CD4-positive, alpha-beta T cell treated with Interleukin-4 for 1 hour (primary cell): ENCODE data around the gene SLC35A5.
"Not testable (repeated sequence)": the region's sequence is repeated elsewhere in the genome, so short reads cannot be mapped to it uniquely, and the experiment has no call there.

Experiments used
- DNase-seq, 2 donors: peaks; one replicate each; pipeline ENCODE4 v3.0.0-alpha.2; 2020 to 2022

The SLC35A5 gene

GRCh38 chr3:112561734-112562529, at the start of gene SLC35A5, which contains the start of gene ATG3:
TSS of gene SLC35A5 (plus strand) at chr3:112562045. CDS start at chr3:112563404, 1,359 bp downstream.
TSS of gene ATG3 (minus strand) at chr3:112561962. CDS start at chr3:112561528, 434 bp downstream.
- peak; percentile 98 to 99 for DNase-seq

- no peak for DNase-seq
Observed at GRCh38 chr3:112512320-112512719, 49.5 kb upstream of the SLC35A5 start.

- no peak for DNase-seq
Observed at GRCh38 chr3:112514527-112515128, 47.2 kb upstream of the SLC35A5 start.

GRCh38 chr3:112518970-112519369, 42.9 kb upstream of the SLC35A5 start:
- DNase-seq: not testable (repeated sequence)

- peak; percentile 40 to 77 for DNase-seq
Observed at GRCh38 chr3:112519424-112520001, 42.3 kb upstream of the SLC35A5 start.

GRCh38 chr3:112524127-112524526, 37.7 kb upstream of the SLC35A5 start:
- not testable (repeated sequence) for DNase-seq

GRCh38 chr3:112530573-112530972, 31.3 kb upstream of the SLC35A5 start:
- DNase-seq: no peak

- peak in 1 of 2 donors; percentile 55 for DNase-seq
Observed at GRCh38 chr3:112531358-112531781, 30.5 kb upstream of the SLC35A5 start.

GRCh38 chr3:112539825-112540650, 21.8 kb upstream of the SLC35A5 start:
- no peak for DNase-seq

GRCh38 chr3:112546216-112546759, 15.6 kb upstream of the SLC35A5 start:
- DNase-seq: no peak

GRCh38 chr3:112550859-112551258, 11.0 kb upstream of the SLC35A5 start:
- no peak for DNase-seq

GRCh38 chr3:112555535-112556170, 6.2 kb upstream of the SLC35A5 start:
- no peak for DNase-seq

- no peak for DNase-seq
Observed at GRCh38 chr3:112557976-112558375, 3.9 kb upstream of the SLC35A5 start.

- DNase-seq: peak in 1 of 2 donors; percentile 11
Observed at GRCh38 chr3:112560307-112560706, 1.5 kb upstream of the SLC35A5 start.

- DNase-seq: peak; percentile 60 to 67
Observed at GRCh38 chr3:112560721-112561483, 943 bp upstream of the SLC35A5 start.

GRCh38 chr3:112561484-112561733, 436 bp upstream of the SLC35A5 start:
- DNase-seq: no peak

GRCh38 chr3:112564247-112564939, 2.5 kb downstream of the SLC35A5 start:
- DNase-seq: not testable (repeated sequence)

- DNase-seq: no peak
Observed at GRCh38 chr3:112564940-112565305, 3.1 kb downstream of the SLC35A5 start.

GRCh38 chr3:112568642-112569041, 6.8 kb downstream of the SLC35A5 start:
- DNase-seq: no peak

- no peak for DNase-seq
Observed at GRCh38 chr3:112569265-112569664, 7.4 kb downstream of the SLC35A5 start.

GRCh38 chr3:112572701-112573100, 10.9 kb downstream of the SLC35A5 start:
- DNase-seq: no peak
